MM.1S (cell line): ENCODE measurements around the gene LGI1.

ENCODE experiments used
- DNase-seq: peaks from one replicate; pipeline ENCODE4 v3.0.0-alpha.2; 2015
- H2AFZ ChIP-seq: fragments of 300-600 bp; sonication (generic); 2 replicates; pipeline ENCODE4 v1.6.0; 2016; ENCODE audit warnings: antibody characterized with exemption, low read length
- H3F3A ChIP-seq: fragments of 300-600 bp; sonication (generic); 2 replicates; pipeline ENCODE4 v1.6.1; 2016; ENCODE audit warnings: mild to moderate bottlenecking, antibody characterized with exemption, low read length, moderate library complexity, mixed read lengths; ENCODE audit not compliant: insufficient read depth
- H3K27ac ChIP-seq: fragments of 300-600 bp; sonication (generic); 2 replicates; pipeline ENCODE4 v1.5.1; 2016; ENCODE audit warnings: mild to moderate bottlenecking, low read length
- H3K27me3 ChIP-seq: fragments of 300-600 bp; sonication (generic); replicated peaks from 2 replicates; pipeline ENCODE4 v1.6.0; 2016; ENCODE audit warnings: low read length; ENCODE audit not compliant: insufficient read depth
- H3K36me3 ChIP-seq: fragments of 300-600 bp; sonication (generic); replicated peaks from 2 replicates; pipeline ENCODE4 v1.6.1; 2016; ENCODE audit warnings: mild to moderate bottlenecking, low read length, mixed read lengths; ENCODE audit not compliant: insufficient read depth
- H3K4me1 ChIP-seq: fragments of 300-600 bp; sonication (generic); 2 replicates; pipeline ENCODE4 v1.6.1; 2016; ENCODE audit warnings: low read length, mixed read lengths
- H3K4me2 ChIP-seq: fragments of 300-600 bp; sonication (generic); 2 replicates; pipeline ENCODE4 v1.6.0; 2016; ENCODE audit warnings: low read depth, low read length
- H3K4me3 ChIP-seq: fragments of 300-600 bp; sonication (generic); 2 replicates; pipeline ENCODE4 v1.5.1; 2016; ENCODE audit warnings: low read length, mixed read lengths
- H3K79me2 ChIP-seq: fragments of 300-600 bp; sonication (generic); 2 replicates; pipeline ENCODE4 v1.6.1; 2016; ENCODE audit warnings: mixed run types, low read length, mixed read lengths
- H3K9ac ChIP-seq: fragments of 300-600 bp; sonication (generic); 2 replicates; pipeline ENCODE4 v1.6.1; 2016; ENCODE audit warnings: low read length, mixed read lengths
- H3K9me2 ChIP-seq: fragments of 300-600 bp; sonication (generic); replicated peaks from 2 replicates; pipeline ENCODE4 v1.6.1; 2016; ENCODE audit warnings: mild to moderate bottlenecking, low read length, mixed read lengths; ENCODE audit not compliant: insufficient read depth
- H3K9me3 ChIP-seq: fragments of 300-600 bp; sonication (generic); replicated peaks from 2 replicates; pipeline ENCODE4 v1.6.1; 2016; ENCODE audit warnings: mild to moderate bottlenecking, low read length, mixed read lengths; ENCODE audit not compliant: insufficient read depth
- H4K20me1 ChIP-seq: fragments of 300-600 bp; sonication (generic); 2 replicates; pipeline ENCODE4 v1.6.1; 2016; ENCODE audit warnings: mild to moderate bottlenecking, low read length, moderate library complexity, mixed read lengths; ENCODE audit not compliant: insufficient read depth
- EZH2 ChIP-seq: fragments of 300-600 bp; sonication (generic); optimal IDR thresholded peaks from 2 replicates; pipeline ENCODE3; 2017; ENCODE audit warnings: low read depth, mild to moderate bottlenecking, antibody characterized with exemption, low read length, mixed read lengths
- EZH2phosphoT487 ChIP-seq: fragments of 300-600 bp; sonication (generic); IDR thresholded peaks from 2 replicates; pipeline ENCODE4 v1.6.1; 2018; ENCODE audit warnings: antibody characterized with exemption, low read length
- TF ChIP-seq, protein P1 (sequence below): fragments of 300-600 bp; sonication (generic); IDR thresholded peaks from 2 replicates; pipeline ENCODE4 v1.5.1; 2016; ENCODE audit warnings: antibody characterized with exemption, low read length, mixed read lengths

LGI1 gene

GRCh38 chr10:93755443-93756116 is 2.2 kb upstream of the LGI1 start:
- TF ChIP-seq EZH2phosphoT487 (no peak), EZH2 (no peak)
- TF ChIP-seq, protein P1, sequence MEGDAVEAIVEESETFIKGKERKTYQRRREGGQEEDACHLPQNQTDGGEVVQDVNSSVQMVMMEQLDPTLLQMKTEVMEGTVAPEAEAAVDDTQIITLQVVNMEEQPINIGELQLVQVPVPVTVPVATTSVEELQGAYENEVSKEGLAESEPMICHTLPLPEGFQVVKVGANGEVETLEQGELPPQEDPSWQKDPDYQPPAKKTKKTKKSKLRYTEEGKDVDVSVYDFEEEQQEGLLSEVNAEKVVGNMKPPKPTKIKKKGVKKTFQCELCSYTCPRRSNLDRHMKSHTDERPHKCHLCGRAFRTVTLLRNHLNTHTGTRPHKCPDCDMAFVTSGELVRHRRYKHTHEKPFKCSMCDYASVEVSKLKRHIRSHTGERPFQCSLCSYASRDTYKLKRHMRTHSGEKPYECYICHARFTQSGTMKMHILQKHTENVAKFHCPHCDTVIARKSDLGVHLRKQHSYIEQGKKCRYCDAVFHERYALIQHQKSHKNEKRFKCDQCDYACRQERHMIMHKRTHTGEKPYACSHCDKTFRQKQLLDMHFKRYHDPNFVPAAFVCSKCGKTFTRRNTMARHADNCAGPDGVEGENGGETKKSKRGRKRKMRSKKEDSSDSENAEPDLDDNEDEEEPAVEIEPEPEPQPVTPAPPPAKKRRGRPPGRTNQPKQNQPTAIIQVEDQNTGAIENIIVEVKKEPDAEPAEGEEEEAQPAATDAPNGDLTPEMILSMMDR, result no peak
- Histone ChIP-seq H3K36me3 (no peaks in the 10 kb centered on the region), H3F3A (no peaks in the 10 kb centered on the region), H3K4me1 (no peaks in the 10 kb centered on the region), H3K9me3 (no peaks in the 10 kb centered on the region), H3K27me3 (no peaks in the 10 kb centered on the region), H3K9me2 (no peaks in the 10 kb centered on the region), H3K9ac (no peak overlapping the region), H4K20me1 (no peaks in the 10 kb centered on the region), H3K27ac (no peak overlapping the region), H3K79me2 (no peaks in the 10 kb centered on the region), H2AFZ (no peak overlapping the region), H3K4me2 (no peak overlapping the region), H3K4me3 (no peak overlapping the region)
- no peak for DNase-seq

GRCh38 chr10:93756118-93756517 is 1.6 kb upstream of the LGI1 start:
- DNase-seq, result no peak
- TF ChIP-seq, protein P1, result no peak
- TF ChIP-seq EZH2phosphoT487 (no peak), EZH2 (no peak)
- H3K27me3 ChIP-seq, result no peaks in the 10 kb centered on the region
- no peaks in the 10 kb centered on the region for H3K79me2 ChIP-seq
- no peak overlapping the region for H3K4me3 ChIP-seq
- H3K36me3 ChIP-seq, result no peaks in the 10 kb centered on the region
- no peaks in the 10 kb centered on the region for H4K20me1 ChIP-seq
- H3K27ac ChIP-seq, result no peak overlapping the region
- H3K4me1 ChIP-seq, result no peaks in the 10 kb centered on the region
- no peaks in the 10 kb centered on the region for H3K9me3 ChIP-seq
- H3K9me2 ChIP-seq, result no peaks in the 10 kb centered on the region
- no peaks in the 10 kb centered on the region for H3F3A ChIP-seq
- no peak overlapping the region for H3K9ac ChIP-seq
- H2AFZ ChIP-seq, result no peak overlapping the region
- H3K4me2 ChIP-seq, result no peak overlapping the region

DNA sequence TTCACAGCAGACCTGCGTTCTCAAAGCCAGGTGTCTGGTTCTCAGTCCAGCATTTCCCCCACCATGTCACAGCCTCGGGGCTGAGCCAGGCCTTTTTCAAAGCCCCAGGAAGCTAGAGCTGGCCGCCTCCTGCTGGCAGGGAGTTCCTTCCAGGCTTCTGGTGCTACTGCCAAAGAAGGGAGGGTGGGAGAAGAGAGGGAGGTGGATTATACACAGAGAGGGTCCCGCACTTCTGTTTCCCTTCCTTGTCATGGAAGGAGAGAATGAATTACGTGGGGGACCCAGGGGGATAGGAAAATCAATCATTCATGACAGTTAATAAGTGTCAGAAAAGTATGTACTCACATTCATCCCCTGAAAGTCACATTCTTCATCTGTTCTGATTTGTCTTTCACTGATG is 600 bp upstream of the LGI1 start:
- no peak overlapping the region for H3K9ac ChIP-seq
- no peaks in the 10 kb centered on the region for H3F3A ChIP-seq
- H3K4me3 ChIP-seq, result no peak overlapping the region
- no peaks in the 10 kb centered on the region for H3K4me1 ChIP-seq
- no peaks in the 10 kb centered on the region for H3K9me2 ChIP-seq
- H3K4me2 ChIP-seq, result no peak overlapping the region
- H4K20me1 ChIP-seq, result no peaks in the 10 kb centered on the region
- H3K27me3 ChIP-seq, result no peaks in the 10 kb centered on the region
- no peaks in the 10 kb centered on the region for H3K79me2 ChIP-seq
- no peaks in the 10 kb centered on the region for H3K9me3 ChIP-seq
- no peaks in the 10 kb centered on the region for H3K36me3 ChIP-seq
- DNase-seq, result no peak
- no peak overlapping the region for H2AFZ ChIP-seq
- TF ChIP-seq EZH2 (no peak), EZH2phosphoT487 (no peak)
- TF ChIP-seq, protein P1, result no peak
- no peak overlapping the region for H3K27ac ChIP-seq
